GM12891 (cell line): ENCODE results near the gene DOK5.

Experiments used
- POLR2A ChIP-seq: IDR thresholded peaks from 2 replicates; pipeline ENCODE4 v1.6.1; 2011; ENCODE audit warnings: low read depth, low read length, control low read depth
- POLR2AphosphoS5 ChIP-seq: IDR thresholded peaks from 2 replicates; pipeline ENCODE4 v1.6.1; 2011; ENCODE audit warnings: low read depth, low read length, control low read depth
- TAF1 ChIP-seq: IDR thresholded peaks from 2 replicates; pipeline ENCODE4 v1.6.1; 2011; ENCODE audit warnings: low read depth, low read length, control low read depth

- TF ChIP-seq POLR2A (no peak), TAF1 (no peak), POLR2AphosphoS5 (no peak)
Observed at GRCh38 chr20:54648421-54649142, 173.2 kb downstream of the DOK5 start.
